Lung (tissue), 12 donors: ENCODE data around the gene MTHFD1. TPM values are rescaled to one million over a fixed set of nuclear protein-coding genes. Genes with fewer than 3 reads are reported as not detected.

Experiments
- ATAC-seq: fragments of 200-7000 bp; cut with Tn5 transposase; one replicate; pipeline ENCODE4 v1.9.1; 2020; ENCODE audit warnings: moderate number of reproducible peaks; ENCODE audit not compliant: insufficient read depth, low FRiP score
- DNase-seq, 3 donors: peaks; one replicate each; pipeline ENCODE4 v3.0.0-alpha.2; 2013 to 2017
- H3K27ac ChIP-seq, 2 donors: one replicate each; pipeline ENCODE4 v1.5.1; 2013; ENCODE audit warnings: mild to moderate bottlenecking in 2 of 2, moderate library complexity in 2 of 2, control low read depth in 1 of 2, inconsistent platforms in 1 of 2, low read depth in 1 of 2, low read length in 1 of 2
- H3K27me3 ChIP-seq, 3 donors: one replicate each; pipeline ENCODE4 v1.5.1; 2013; ENCODE audit warnings: low read length in 2 of 3; ENCODE audit not compliant: control insufficient read depth in 3 of 3, insufficient read depth in 3 of 3
- H3K36me3 ChIP-seq, 4 donors: one replicate each; pipeline ENCODE4 v1.5.1; 2013; ENCODE audit warnings: low read length in 4 of 4, mild to moderate bottlenecking in 1 of 4, moderate library complexity in 1 of 4; ENCODE audit not compliant: control insufficient read depth in 4 of 4, insufficient read depth in 4 of 4
- H3K4me1 ChIP-seq, 5 donors: one replicate each; pipeline ENCODE4 v1.5.1; 2013; ENCODE audit warnings: low read length in 5 of 5, mild to moderate bottlenecking in 2 of 5, moderate library complexity in 1 of 5; ENCODE audit not compliant: control insufficient read depth in 5 of 5, insufficient read depth in 5 of 5
- H3K4me3 ChIP-seq: one replicate; pipeline ENCODE4 v1.5.1; 2013; ENCODE audit warnings: mild to moderate bottlenecking, control low read depth, moderate library complexity
- H3K9ac ChIP-seq, 2 donors: one replicate each; pipeline ENCODE4 v1.5.1; 2013; ENCODE audit warnings: low read length in 2 of 2, control low read depth in 1 of 2; ENCODE audit not compliant: insufficient read depth in 1 of 2
- H3K9me3 ChIP-seq, 4 donors: one replicate each; pipeline ENCODE4 v1.5.1; 2013; ENCODE audit warnings: low read length in 3 of 4, mild to moderate bottlenecking in 1 of 4, moderate library complexity in 1 of 4; ENCODE audit not compliant: control insufficient read depth in 4 of 4, insufficient read depth in 3 of 4
- CTCF ChIP-seq: IDR thresholded peaks from 2 replicates; pipeline ENCODE4 v1.5.1; 2012; ENCODE audit warnings: mild to moderate bottlenecking; ENCODE audit errors: control extremely low read depth, extremely low read depth
- WGBS, 2 donors: extraction: QIAGEN DNeasy Blood & Tissue Kit; methylation state at CpG; one replicate each; pipeline ENCODE4 v1.1.7; 2013; 5-methylcytosine and 5-hydroxymethylcytosine counted together
- polyA plus RNA-seq, 2 donors: library from polyadenylated mRNA; stranded (reverse); fragments of 200-250 nt; gene quantifications; one replicate each; pipeline ENCODE4 v1.2.1, GENCODE V29; 2013
- total RNA-seq, 2 donors: library from RNA; depleted of rRNA in 1 of 2; stranded (reverse); fragments of >200 nt in 1 of 2; gene quantifications; one replicate each; pipeline ENCODE4 v1.2.1, GENCODE V29; 2014 to 2021
- donor health status: control.
- donor health status: control.
- donor health status: Bipolar disorder and iron deficiency.
- donor health status: healthy.
- donor health status: DM: yes; HTN: yes; CAD: no.

Gene MTHFD1
- total and polyA plus RNA-seq, 4 donors, result 20.9 to 58.7 (median 29.1) TPM

- H3K36me3 ChIP-seq, result peaks cover 7 to 25% (median 20%) of the 10 kb centered on the region in 4 donors
- H3K9me3 ChIP-seq, result no peaks in the 10 kb centered on the region
- H3K27ac ChIP-seq, result peak overlapping the region in 1 of 2 donors; percentile 2
- peak; percentile 37 to 50 (median 44) for DNase-seq
- no peak for TF ChIP-seq CTCF
- 75 to 85% methylated on average over 17 of the region's 17 CpGs for WGBS, 2 donors
- H3K4me1 ChIP-seq, result peaks cover 0 to 10% (median 0%) of the 10 kb centered on the region in 5 donors
- no peaks in the 10 kb centered on the region for H3K27me3 ChIP-seq
- H3K4me3 ChIP-seq, result no peak overlapping the region
- no peak overlapping the region for H3K9ac ChIP-seq
- no peak for ATAC-seq
These were observed 54.3 kb downstream of the MTHFD1 start for GRCh38 chr14:64442300-64442988.

- Histone ChIP-seq H3K27me3 (no peaks in the 10 kb centered on the region), H3K4me3 (no peak overlapping the region), H3K36me3 (peaks cover 12 to 23% (median 21%) of the 10 kb centered on the region in 4 donors), H3K9me3 (no peaks in the 10 kb centered on the region), H3K4me1 (peaks cover 0 to 20% (median 2%) of the 10 kb centered on the region in 5 donors), H3K27ac (no peak overlapping the region), H3K9ac (no peak overlapping the region)
- no peak for ATAC-seq
- TF ChIP-seq CTCF, result no peak
- WGBS, 2 donors, result 76 to 90% methylated on average over 11 of the region's 11 CpGs
- no peak for DNase-seq
These were observed 56.0 kb downstream of the MTHFD1 start for GRCh38 chr14:64444140-64444539.

GRCh38 chr14:64444984-64445845, 57.1 kb downstream of the MTHFD1 start:
- WGBS, 2 donors, result 86 to 88% methylated on average over 7 of the region's 7 CpGs
- Histone ChIP-seq H3K4me1 (peaks cover 0 to 20% (median 2%) of the 10 kb centered on the region in 5 donors), H3K36me3 (peaks cover 18 to 32% (median 26%) of the 10 kb centered on the region in 4 donors), H3K4me3 (no peak overlapping the region), H3K9me3 (no peaks in the 10 kb centered on the region), H3K27ac (no peak overlapping the region), H3K9ac (no peak overlapping the region), H3K27me3 (no peaks in the 10 kb centered on the region)
- ATAC-seq (no peak), DNase-seq (no peak)
- TF ChIP-seq CTCF, result no peak
